Measurements from ENCODE around the gene LTB4R.

DNA sequence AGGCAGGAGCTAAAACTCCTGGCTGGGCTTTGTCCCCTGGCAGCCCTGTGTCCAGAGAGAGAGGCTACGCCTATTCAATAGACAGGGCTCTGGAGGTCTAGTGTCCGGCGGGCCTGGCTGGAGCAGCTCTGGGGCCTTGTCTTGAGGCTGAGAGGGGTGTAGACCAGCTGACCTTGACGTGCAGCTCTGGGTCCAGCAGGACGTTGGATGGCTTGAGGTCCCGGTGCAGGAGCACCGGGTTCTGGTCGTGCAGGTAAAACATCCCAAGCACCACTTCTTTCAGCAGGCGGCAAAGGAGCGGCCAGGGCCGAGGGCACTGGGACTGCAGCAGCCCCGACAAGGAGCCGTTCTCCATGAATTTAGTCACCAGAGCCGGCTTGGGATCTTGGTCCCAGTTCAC lies 27.5 kb downstream of the LTB4R start:
- TF ChIP-seq EZH2 (IDR thresholded peaks at IDR 0.05; ENCODE audit: low read depth): no peak
- no peak for TF ChIP-seq CTCF (conservative IDR thresholded peaks at IDR 0.05)

Data from PC-9 (cell line).